Peyer's patch (tissue), 4 donors: Measurements from ENCODE around the gene UPK2.

ENCODE experiments used
- CTCF ChIP-seq, 6 experiments: fragments of 450-650 bp in 4 of 6; fragments of 200-600 bp in 2 of 6; sonication (generic) in 1 of 6; IDR thresholded peaks; one replicate each; pipeline ENCODE4 v1.5.1; 2017 to 2019; ENCODE audit warnings: antibody characterized with exemption in 6 of 6, mild to moderate bottlenecking in 3 of 6, moderate library complexity in 1 of 6
- POLR2A ChIP-seq, 2 donors: fragments of 450-650 bp; IDR thresholded peaks; one replicate each; pipeline ENCODE4 v1.5.1; 2017; ENCODE audit warnings: antibody characterized with exemption in 2 of 2, mild to moderate bottlenecking in 2 of 2, moderate library complexity in 2 of 2

GRCh38 chr11:118956094-118956846 is at the start of gene UPK2:
- TF ChIP-seq POLR2A (IDR thresholded peaks at IDR 0.05) (no peak), CTCF (IDR thresholded peaks at IDR 0.05) (peak; percentile 93 to 99 (median 97))
